Cardiac atrium fibroblast (primary cell): ENCODE results near the gene MMRN2. TPM values are rescaled to one million over a fixed set of nuclear protein-coding genes. Genes with fewer than 3 reads are reported as not detected.

Experiments used
- total RNA-seq: library from RNA; depleted of rRNA; stranded (reverse); fragments of >200 nt; gene quantifications from 2 replicates; pipeline ENCODE4 v1.2.3, GENCODE V29; 2015

MMRN2 gene
- total RNA-seq = 6.1 and 6.8 TPM in 2 replicates

DNA sequence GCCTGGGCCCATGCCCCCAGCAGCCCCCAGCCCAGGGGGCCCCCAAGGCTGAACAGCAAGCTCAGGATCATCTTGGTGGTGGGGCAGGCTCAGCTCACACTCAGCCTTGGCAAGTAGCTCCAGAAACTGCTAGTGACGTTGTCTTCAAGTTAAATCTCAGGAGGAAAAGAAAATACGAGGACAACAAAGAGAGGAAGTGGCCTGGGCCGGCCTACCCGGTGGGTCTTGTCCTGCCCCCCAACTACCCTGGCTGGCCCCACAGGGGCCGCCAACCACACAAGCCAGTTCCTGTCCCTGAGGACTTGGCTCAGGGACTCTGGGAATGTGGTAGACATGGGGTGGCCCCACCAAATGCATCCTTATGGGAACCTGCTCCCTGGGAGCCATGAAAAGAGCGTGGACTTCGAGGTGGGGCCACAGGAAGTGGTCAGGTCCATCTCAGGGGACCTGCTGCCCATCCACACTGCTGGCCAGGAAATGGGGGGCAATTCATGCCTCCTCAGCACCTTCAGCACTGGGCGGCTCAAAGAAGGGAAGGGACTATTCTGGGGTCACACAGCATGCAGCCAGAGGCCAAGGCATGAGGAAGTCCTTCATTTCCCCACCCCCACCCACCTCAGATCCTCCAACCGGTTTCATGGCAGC lies at the start of gene MMRN2:
MMRN2 (minus strand) TSS at position 145 of the 645 bp plus-strand sequence; CDS start at position 71, 74 bp downstream.

DNA sequence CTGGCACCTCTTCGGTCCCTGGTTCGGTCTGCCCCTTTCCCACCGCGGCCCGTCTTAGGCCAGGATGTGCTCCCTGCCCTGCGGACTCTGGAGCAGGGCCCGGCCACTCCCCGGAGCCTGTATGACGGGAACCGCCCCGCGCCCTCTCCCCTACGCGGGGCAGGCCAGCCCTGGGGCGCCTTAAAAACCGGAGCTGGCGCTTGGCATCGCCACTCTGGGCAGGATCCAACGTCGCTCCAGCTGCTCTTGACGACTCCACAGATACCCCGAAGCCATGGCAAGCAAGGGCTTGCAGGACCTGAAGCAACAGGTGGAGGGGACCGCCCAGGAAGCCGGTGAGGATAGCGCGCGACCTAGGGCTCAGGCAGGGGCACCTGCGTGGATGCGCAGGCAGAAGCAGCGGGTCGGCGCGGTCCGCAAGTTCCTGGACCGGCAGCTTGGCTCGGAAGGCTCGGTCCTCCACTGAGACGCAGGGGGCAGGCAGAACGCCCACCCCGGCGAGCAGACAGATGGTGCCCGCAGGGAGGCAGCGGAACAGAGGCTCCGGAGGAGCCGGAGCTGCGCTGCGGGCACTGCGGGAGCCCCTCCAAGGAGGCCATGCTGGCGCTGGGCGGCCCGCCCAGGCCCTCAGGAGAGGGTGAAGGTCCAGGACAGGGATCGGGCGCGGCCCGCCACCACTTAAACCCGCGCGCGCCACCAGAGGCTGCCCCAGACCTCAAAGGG lies 11.0 kb upstream of the MMRN2 start, which contains the start of gene ADIRF:
ADIRF (plus strand) TSS at position 212 of the 723 bp plus-strand sequence; CDS start at position 275, 63 bp downstream.

GRCh38 chr10:86958116-86958900 lies 893 bp upstream of the MMRN2 start, which contains the start of gene SNCG:
SNCG (plus strand) TSS chr10:86958599; CDS start chr10:86958698, 99 bp downstream.

Other genes with a start within 250 kb of the MMRN2 start
- 22.5 and 33.4 TPM in 2 replicates for gene BMPR1A, start 201.0 kb downstream of the MMRN2 start, total RNA-seq
- gene SNCG, start 984 bp upstream of the MMRN2 start, total RNA-seq = 5.3 and 11.4 TPM in 2 replicates
- 10.7 and 13.5 TPM in 2 replicates for gene ADIRF, start 10.9 kb upstream of the MMRN2 start, total RNA-seq
- gene FAM25A, start 62.7 kb upstream of the MMRN2 start, total RNA-seq = not detected in 2 replicates
- 131 and 139 TPM in 2 replicates for gene GLUD1, start 137.2 kb upstream of the MMRN2 start, total RNA-seq
- 23.6 and 29.6 TPM in 2 replicates for gene SHLD2, start 137.6 kb upstream of the MMRN2 start, total RNA-seq